Activated CD4-positive, alpha-beta T cell treated with anti-CD3 and anti-CD28 coated beads for 4 hours (primary cell): ENCODE measurements around the gene SCLT1.

Source experiments
- DNase-seq, 2 donors: peaks; one replicate each; pipeline ENCODE4 v3.0.0-alpha.2; 2020

SCLT1 gene

GRCh38 chr4:128955751-128956150 is 137.6 kb downstream of the SCLT1 start:
- DNase-seq = no peak

DNA sequence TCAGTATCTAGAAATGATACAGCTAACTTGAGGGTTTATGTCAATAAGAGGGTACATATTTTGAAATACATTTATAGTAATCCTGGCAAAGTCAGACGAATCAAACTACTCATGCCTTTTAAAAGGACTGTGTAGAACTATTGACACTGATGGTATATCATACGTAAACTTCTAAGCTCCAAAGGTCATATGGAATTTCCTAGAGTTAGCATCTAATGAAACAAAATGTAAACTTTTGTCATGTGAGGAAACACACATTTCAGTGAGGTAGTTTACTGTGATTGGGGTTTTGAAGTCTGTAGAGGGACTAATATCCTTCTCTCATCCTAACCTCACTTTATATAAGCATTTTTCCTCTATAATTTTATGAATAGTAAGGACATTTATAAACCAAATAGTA is 138.4 kb downstream of the SCLT1 start:
- no peak for DNase-seq

DNA sequence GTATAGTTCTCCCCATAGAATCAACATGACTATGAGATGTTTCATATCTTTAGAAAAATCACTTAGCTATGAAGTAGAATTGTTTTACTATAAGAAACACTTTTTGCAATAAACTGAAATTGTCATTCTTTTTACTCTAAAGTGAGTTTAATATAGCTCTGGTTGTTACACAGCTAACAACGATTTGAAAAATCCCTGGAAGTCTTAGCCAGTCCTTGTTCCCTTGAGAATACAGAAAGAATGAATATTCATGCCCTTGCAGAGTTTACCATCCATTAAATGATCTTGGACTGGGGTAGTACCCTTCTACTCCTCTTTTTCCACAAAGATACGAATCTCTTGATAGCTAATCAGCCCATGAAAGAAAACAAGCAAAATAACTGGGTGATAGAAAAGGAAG is 142.0 kb downstream of the SCLT1 start:
- no peak for DNase-seq

DNA sequence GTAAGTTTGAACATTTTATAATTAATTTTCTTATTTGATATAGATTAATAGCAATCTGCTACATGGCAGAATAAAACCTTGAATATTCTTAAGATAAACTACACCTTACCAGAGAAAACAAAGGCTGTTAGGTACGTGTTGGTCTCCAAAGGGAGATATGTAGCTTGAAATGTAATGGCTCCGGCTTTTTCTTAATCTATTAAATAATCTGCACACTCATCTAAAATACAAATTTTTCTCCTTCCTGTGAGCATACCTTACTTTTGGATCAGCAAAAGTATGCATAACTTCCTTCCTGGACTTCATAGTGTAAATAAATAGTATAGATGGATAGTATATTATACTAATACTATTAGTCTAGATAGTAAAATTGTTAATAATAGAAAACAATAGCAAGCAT is 142.5 kb downstream of the SCLT1 start:
- DNase-seq = no peak

DNA sequence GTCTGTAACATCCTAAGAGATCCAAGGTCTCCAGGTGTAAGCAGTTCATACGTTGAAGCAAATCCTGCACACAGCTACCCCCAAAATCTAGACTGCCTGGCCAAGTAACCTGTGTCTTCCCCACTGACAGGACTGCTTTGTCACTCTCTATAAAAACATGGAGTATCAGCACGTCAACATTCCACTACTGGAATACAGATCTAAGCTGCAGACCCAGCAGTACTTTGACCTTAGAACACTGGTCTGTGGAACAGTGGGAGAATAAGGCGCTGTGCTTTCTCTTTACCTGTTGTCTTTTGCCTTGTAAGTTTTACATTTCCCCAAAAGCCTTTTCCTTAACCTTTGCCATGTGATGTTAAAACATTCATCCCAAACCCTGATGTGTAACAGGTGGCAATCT is 146.4 kb downstream of the SCLT1 start:
- no peak for DNase-seq

GRCh38 chr4:128942607-128943006 is 150.7 kb downstream of the SCLT1 start:
- DNase-seq = no peak

DNA sequence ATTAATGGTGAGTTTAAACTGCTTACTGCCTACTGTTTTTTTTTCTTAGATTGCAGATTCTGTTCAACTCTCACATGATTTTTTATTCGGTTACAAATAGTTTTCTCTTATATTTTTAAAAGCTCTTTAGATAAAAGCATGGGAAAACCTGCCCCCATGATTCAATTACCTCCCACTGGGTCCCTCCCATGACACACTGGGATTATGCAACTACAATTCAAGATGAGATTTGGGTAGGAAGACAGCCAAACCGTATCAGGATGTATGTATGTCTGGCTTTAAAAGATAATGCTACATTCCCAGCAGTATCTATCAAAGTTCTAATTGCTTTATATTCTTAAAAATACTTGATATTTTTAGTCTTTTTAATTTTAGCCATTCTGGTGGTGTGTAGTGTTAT is 152.4 kb downstream of the SCLT1 start:
- DNase-seq = no peak

DNA sequence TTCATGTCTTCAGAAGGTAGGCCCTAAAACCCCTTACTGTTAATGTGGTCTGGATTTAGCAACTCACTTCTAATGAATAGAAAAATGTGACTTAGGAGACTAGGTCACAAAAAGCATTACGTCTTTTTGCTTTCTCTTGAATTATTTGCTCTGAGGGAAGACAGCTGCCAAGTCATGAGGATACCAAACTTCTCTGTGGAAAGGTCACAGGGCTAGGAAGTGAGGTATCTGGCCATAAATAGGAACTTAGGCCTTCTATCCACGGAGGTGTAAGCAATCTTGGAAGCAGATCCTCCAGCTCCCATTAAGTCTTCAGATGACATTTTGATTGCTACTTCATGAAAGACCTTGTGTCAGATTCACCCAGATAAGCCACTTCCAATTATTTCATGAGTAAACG is 163.3 kb downstream of the SCLT1 start:
- DNase-seq = no peak

- DNase-seq = no peak
Measured at GRCh38 chr4:128924951-128925350, 168.4 kb downstream of the SCLT1 start.

DNA sequence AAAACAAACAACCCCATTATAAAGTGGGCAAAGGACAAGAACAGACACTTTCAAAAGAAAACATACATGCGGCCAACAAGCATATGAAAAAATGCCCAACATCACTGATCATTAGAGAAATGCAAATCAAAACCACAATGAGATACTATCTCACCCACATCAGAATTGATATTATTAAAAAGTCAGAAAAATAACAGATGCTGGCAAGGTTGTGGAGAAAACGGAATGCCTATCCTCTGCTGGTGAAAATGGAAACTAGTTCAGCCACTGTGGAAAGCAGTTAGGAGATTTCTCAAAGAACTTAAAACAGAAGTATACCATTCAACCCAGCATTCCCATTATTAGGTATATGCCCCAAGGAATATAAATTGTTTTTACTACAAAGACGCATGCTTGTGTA is 171.4 kb downstream of the SCLT1 start:
- no peak for DNase-seq

DNA sequence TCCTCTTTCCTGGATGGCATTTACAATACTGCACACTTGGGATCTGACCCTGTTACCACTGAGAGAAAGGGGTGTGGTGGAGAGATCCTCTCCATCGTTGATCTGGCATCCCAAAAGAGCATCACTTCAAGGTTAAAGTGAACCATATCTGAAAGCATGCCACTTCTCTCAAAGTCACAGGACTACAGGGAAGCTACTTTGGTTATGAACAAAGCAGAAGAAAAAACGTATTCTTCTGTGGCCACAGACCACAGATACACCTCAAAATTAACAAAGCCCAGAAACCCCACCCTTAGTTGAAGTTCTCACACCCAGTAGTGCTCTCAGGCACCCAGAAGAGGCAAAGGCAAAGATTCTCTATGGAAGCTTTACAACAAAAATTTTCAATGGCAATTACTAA is 175.6 kb downstream of the SCLT1 start:
- no peak for DNase-seq

DNA sequence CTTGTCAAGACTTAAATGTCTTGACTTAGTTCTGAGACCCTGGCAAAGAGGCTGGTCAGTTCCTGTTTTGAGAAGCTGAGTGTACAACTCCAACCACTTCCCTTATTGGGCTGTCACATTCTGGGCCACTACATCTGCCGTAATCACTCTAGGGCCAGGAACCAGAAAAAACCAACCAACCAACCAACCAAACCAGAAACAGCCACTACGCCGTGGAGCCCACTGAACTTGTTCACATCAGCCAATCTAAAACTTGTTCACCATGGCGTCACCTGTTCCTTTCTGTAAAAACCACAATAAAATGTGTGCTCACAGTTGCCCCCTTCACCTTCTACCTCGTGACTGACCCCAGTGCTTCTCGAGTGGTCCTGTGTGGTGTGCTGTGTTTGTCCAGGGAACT is 176.5 kb downstream of the SCLT1 start:
- no peak for DNase-seq

DNA sequence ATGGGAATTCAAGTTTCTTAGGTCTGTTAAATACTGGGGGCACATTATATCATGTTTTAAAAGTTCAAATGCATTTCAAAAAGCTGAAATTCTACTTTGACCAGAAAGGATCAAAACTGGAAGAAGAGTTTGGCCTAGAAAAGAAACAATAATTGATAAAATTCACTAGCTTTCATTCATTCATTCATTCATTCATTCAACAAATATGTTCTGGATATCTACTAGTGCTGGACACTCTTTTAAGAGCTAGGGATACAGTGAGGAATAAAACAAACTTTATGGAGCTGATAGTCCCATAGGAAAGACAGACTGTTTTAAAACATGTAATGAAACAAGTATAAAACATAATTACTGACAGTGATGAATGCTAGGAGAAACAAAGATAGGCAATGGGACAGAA is 177.8 kb downstream of the SCLT1 start:
- no peak for DNase-seq

GRCh38 chr4:128913228-128913627 is 180.1 kb downstream of the SCLT1 start:
- DNase-seq = no peak

DNA sequence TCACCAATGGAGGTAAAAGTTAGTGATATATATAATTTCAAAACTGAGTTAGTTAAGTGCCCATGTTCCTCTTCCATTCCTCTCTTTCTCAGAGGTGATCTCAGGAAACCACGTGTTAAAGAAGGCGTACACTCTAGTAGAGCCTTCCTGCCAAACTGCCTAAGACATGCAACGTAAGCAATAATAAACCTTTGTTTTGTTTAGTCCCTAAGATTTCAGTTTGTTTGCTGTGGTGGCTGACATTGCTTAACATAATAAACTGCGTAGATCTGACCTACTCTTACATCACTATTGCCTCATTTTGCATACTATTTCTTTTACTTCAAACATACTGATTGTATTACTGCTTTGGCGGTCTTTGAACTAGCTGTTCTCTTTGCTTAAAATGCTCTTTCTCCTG is 184.6 kb downstream of the SCLT1 start:
- no peak for DNase-seq

- no peak for DNase-seq
Measured at GRCh38 chr4:128907981-128908380, 185.4 kb downstream of the SCLT1 start.

DNA sequence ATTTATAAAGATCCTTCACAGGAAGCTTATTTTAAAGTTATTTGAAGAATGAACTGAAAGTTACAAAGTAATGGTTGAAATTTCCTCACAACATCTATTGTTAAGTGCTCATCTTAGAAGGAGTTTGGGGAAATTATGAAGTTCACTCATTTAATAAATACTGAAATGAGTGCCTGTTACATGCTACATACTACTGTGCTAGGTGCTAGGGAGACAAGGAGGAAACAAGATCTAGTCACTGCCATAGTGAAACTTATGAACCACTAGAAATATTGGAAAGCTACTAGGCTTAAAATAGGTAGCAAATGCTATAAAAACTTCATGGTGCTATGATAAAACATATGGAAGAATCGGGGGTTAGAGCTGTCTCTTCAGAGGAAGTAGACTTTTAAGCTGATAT is 186.8 kb downstream of the SCLT1 start:
- DNase-seq = no peak

DNA sequence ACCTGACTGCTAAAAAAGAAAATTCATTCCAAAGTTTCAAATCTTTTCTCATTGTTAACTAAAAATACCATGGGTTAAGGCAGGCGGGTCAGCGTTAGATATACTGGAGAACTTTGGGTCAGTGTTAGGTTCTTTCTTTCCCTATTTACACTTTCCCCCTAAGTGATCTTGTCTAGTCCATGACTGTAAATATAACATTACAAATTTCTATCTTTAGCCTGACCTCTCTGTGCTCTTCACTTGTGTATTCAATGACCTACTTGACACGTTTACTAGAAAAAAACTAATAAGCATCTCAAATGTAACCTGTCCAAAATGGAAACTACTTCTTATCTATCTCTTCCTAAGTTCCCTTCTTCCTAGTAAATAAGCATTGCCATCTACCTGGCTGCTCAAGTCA is 188.5 kb downstream of the SCLT1 start:
- no peak for DNase-seq

DNA sequence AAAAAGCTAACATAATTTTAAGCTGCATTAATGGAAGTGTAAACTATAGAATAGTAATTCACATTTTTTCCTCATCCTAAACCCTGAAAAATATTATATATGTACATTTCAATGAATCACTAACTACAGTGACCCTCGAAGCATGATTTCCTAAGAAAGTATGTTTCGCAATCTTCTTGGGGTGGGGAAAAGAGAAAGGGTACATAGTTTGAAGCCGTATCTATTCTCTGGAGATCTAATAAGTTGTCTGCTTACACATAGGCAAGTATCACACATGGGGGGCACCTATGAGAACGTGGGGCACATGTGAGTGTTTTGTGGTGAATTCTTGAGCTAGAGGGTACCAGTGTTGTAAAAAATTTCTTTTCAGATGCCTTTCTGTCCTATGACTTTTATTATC is 212.7 kb downstream of the SCLT1 start:
- DNase-seq = no peak

DNA sequence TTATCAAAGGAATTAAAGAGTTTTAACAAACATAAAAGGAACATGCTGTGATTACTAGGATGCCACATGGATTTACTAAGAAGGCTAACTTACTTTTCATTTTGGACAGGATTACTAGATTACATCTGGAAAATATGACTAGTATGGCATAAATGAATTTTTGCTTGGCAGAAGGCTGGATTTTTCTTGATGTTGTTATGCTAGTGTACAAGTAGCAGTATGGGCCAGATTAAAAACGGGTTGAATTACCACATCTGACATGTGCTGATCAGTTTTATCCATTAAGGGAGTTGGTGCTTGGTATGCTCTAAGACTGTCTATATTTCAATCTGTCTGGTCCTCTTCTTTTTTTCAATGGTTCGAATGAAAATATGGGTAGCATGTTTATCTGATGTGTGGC is 213.4 kb downstream of the SCLT1 start:
- no peak for DNase-seq

DNA sequence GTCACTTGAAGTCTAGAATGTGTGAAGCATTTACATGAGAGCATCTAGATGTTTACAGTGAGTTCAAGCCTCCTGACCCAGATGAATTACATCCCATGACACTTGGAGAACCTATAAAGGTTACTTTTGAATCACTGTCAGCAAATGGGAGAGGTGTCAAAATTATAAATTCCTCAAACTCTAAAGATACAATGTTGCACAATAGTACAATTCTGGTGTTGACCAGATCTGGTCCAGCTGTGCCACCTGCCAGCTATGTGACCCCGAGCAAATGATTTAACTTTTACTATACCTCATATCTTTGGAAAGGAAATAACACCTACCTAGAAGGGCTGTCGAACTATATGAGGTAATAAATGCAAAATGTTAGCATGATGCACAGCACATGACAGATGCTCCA is 214.1 kb downstream of the SCLT1 start:
- no peak for DNase-seq

DNA sequence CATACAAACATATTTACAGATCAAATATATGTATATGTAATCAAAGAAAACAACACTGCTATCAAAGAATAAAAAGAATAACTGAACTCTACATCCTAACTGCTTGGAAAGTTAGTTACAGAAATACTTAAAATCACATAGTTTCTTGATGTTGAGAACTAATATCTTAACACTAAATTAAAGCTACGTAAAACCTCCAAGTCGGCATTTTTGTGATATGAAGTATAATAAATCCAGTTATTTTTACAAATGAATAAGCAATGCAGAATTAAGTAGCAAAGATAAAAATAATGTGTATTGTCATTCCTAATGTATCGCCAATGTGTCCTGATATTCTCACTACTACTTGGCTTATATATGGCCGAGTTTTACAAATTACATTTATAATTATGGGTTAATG is 215.4 kb downstream of the SCLT1 start:
- no peak for DNase-seq

DNA sequence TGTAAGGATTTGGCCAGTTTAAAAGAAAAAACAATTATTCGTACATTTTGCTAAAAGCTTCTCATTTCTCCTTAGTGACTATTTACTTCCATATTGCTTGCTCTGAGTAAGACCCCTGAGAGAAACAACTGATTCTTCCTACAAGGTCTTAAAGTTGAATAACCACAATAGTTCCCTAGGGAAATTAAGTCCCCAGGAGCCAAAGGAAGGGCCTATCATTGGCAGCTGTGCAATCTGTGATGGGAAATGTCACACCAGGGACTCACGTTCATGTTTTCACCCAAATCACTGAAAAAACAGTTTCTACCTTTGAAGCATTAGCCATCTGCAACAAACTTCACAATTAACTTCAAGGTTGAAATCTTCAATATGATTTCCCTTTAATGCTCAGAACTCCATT is 217.1 kb downstream of the SCLT1 start:
- DNase-seq = no peak

GRCh38 chr4:128871948-128872347 is 221.4 kb downstream of the SCLT1 start:
- DNase-seq = no peak

- DNase-seq = no peak
Measured at GRCh38 chr4:128869776-128870509, 223.4 kb downstream of the SCLT1 start.

DNA sequence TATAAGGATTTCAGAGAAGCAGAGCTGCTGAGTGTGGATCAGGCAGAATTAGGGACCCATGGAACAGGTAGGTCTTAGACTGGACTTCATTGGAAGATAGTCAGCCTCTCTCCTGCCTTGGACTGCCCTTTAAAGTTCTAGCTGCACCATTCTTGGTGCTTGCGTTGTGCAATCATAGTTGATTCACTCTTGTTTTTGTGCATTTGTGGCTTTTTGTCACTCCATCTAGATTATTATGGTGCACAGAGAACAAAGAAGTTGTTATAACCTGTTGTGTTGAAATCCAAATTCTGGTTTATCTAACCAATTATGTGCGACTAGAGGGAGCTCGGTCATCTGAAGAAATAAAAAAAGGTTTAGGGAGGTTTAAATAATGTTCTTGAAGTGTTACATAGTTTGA is 224.6 kb downstream of the SCLT1 start:
- no peak for DNase-seq
